Renal cortical epithelial cell (primary cell): ENCODE data around the gene HSD17B13. TPM values are rescaled to one million over a fixed set of nuclear protein-coding genes. Genes with fewer than 3 reads are reported as not detected.

Experiments
- DNase-seq: peaks from one replicate; pipeline ENCODE4 v3.0.0-alpha.2; 2011; ENCODE audit warnings: low read depth
- total RNA-seq: library from RNA; depleted of rRNA; stranded (reverse); fragments of >200 nt; gene quantifications from 2 replicates; pipeline ENCODE4 v1.2.3, GENCODE V29; 2014

HSD17B13 gene
- total RNA-seq, 1 donor from 2014 or later = 0.05 TPM

DNA sequence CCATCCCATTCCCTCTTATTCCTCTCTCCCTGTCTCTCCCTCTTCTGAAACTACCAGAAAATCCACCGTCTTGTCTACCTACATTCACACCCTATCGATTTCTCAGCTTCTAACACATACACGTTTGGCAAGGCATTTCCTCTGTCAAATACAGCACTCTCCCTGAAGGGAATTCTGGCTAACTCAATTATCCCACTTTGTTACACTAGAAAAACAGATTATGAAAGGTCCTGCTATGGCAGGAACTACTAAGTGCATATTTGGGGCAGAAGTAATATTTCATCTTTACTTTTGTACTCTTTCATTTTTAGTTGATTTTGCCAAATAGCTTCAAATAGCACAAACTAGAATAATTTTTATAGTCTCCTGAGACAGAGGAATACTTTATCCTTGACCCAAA is 55.7 kb downstream of the HSD17B13 start:
- no peak for DNase-seq

DNA sequence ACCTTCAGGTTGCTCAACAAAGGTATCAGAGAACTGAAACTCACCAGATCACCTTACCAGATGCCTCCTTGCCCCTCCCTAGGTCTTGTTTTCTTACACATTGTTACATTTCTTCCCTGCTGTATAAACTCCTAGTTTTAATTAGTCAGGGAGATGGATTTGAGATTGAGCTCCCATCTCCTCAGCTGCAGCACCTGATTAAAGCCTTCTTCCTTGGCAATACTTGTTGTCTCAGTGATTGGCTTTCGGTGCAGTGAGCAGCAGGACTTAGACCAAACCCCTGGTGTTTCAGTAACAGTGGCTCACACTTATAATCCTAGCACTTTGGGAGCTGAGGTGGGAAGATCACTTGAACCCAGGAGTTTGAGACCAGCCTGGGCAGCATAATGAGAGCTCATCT is 59.8 kb downstream of the HSD17B13 start:
- DNase-seq = no peak

DNA sequence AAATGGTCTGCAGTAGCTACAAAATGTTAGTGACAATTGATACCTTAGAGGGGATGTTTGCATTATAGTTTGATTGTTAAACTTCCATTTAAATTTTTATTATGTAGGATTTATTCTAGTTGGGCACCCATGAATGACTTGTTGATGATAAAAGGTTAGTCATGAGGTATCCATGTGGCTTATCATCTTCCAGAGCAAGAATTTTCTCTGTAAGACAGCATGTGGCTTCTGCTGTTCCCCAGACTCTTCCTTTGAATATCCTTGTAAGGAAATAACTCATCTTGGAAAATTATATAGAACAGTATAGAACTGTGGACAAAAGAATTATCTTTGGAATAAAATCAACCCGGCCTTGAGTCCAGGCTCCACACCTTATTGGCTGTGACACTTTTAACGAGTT is 62.2 kb downstream of the HSD17B13 start:
- no peak for DNase-seq

DNA sequence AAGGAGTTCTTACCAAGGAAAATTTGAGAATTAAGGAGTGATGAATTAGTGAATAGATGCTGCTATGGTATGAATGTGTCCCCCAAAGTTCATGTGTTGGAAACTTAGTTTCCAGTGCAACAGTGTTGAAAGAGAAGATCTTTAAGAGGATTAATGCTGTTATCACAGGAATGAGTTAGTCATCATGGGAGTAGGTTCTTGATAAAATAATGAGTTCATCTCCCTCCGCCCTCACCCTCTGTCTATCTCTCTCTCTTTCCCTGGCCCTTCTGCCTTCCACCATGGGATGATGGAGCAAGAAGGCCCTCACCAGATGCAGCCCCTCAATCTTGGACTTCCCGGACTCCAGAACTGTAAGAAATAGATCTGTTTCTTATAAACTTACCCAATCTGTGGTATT is 64.0 kb downstream of the HSD17B13 start:
- DNase-seq = no peak

DNA sequence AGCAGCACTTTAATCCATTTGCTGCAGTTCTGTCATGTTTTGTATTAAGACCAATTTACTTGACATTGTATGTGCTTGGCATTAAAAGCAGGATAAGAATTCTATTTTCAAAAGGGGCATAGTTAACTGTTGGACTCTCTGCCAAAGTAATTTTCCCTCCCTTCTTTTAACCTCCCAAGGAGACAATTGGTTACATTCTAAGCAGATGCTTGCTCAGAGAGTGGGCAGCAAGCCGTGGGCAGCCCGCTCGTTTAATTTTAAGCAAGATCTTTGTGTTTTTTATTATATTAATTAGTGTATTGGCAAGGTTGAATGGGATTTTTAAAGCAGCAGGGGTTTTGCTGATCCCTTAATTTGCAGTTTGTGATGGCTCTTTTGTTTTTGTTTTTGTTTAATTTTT is 65.2 kb downstream of the HSD17B13 start:
- DNase-seq = no peak

DNA sequence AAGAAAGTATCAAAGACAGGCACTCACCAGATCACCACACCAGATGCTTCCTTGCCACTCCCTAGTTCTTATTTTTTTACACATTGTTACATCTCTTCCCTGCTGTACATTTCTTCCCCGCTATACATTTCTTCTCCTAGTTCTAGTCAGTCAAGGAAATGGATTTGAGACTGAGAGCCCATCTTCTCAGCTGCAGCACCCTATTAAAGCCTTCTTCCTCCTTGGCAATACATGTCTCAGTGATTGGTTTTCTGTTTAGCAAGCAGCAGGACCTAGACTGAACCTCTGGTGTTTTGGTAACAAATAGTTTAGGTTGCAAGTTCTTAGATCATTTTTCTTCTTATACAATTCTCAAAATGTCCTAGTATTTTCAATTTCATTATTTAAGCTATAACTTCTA is 66.9 kb downstream of the HSD17B13 start:
- DNase-seq = no peak

Other genes starting within 250 kb of the HSD17B13 start
- gene KLHL8, start 102.3 kb downstream of the HSD17B13 start, total RNA-seq = 12.3 and 34.6 TPM in 2 replicates
- gene HSD17B11, start 68.3 kb upstream of the HSD17B13 start, total RNA-seq = 31.6 and 34.0 TPM in 2 replicates
- gene NUDT9, start 99.7 kb upstream of the HSD17B13 start, total RNA-seq = 16.3 and 44.1 TPM in 2 replicates
- 0.35 and 1.7 TPM in 2 replicates for gene SPARCL1, start 206.5 kb upstream of the HSD17B13 start, total RNA-seq